ENCODE data around the gene PLCB1. TPM values are rescaled to one million over a fixed set of nuclear protein-coding genes. Genes with fewer than 3 reads are reported as not detected.

The PLCB1 gene
- total RNA-seq, 1 donor from 2014 or later, result 10.7 TPM

DNA sequence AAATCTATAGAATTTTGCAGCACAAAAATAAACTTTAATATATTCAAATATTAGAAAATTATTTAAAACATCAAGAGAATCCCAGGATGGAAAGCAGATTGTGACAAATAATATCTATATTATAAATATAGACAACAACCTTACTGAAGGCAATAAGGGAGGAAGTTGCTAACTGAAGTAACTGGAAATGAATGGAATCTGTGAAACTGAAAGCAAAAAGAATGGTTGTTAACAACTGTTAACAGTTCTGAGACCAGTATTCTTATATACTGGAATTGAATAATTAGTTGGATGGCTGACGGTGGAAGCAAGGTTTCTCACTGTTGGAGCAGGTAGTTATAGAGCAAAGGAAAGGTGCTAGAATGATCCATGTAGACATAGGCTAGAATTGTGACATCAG lies 220.4 kb downstream of the PLCB1 start:
- Mint-ChIP-seq H3K9me3 (ENCODE audit: unreplicated experiment) (no peaks in the 10 kb centered on the region), H3K36me3 (ENCODE audit: low read depth, unreplicated experiment) (no peaks in the 10 kb centered on the region), H3K4me3 (ENCODE audit: unreplicated experiment) (no peak overlapping the region), H3K4me1 (ENCODE audit: low read depth, unreplicated experiment) (no peaks in the 10 kb centered on the region), H3K27ac (ENCODE audit: unreplicated experiment) (no peak overlapping the region), H3K27me3 (ENCODE audit: low read depth, unreplicated experiment) (no peaks in the 10 kb centered on the region)
- Histone ChIP-seq H3K9ac (ENCODE audit: low read length) (no peak overlapping the region), H4K20me1 (ENCODE audit: insufficient read depth, low read length) (no peaks in the 10 kb centered on the region), H3K4me3 (ENCODE audit: insufficient read depth, low read depth, low read length) (no peak overlapping the region), H3K27ac (ENCODE audit: low read depth, low read length) (no peak overlapping the region), H3K4me1 (ENCODE audit: insufficient read depth, low read length) (no peaks in the 10 kb centered on the region), H3K4me2 (ENCODE audit: low read length) (no peak overlapping the region), H3K36me3 (ENCODE audit: insufficient read depth, low read length) (no peaks in the 10 kb centered on the region), H3K9me3 (ENCODE audit: insufficient read depth, low read depth, low read length) (no peaks in the 10 kb centered on the region), H3K27me3 (ENCODE audit: insufficient read depth, low read length) (no peaks in the 10 kb centered on the region), H3K79me2 (ENCODE audit: insufficient read depth, low read length) (no peaks in the 10 kb centered on the region), H2AFZ (ENCODE audit: low read depth, low read length) (no peak overlapping the region)
- TF ChIP-seq, protein P1, sequence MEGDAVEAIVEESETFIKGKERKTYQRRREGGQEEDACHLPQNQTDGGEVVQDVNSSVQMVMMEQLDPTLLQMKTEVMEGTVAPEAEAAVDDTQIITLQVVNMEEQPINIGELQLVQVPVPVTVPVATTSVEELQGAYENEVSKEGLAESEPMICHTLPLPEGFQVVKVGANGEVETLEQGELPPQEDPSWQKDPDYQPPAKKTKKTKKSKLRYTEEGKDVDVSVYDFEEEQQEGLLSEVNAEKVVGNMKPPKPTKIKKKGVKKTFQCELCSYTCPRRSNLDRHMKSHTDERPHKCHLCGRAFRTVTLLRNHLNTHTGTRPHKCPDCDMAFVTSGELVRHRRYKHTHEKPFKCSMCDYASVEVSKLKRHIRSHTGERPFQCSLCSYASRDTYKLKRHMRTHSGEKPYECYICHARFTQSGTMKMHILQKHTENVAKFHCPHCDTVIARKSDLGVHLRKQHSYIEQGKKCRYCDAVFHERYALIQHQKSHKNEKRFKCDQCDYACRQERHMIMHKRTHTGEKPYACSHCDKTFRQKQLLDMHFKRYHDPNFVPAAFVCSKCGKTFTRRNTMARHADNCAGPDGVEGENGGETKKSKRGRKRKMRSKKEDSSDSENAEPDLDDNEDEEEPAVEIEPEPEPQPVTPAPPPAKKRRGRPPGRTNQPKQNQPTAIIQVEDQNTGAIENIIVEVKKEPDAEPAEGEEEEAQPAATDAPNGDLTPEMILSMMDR (IDR thresholded peaks at IDR 0.05; ENCODE audit: insufficient read depth, low read depth, low read length), result no peak
- no peak for TF ChIP-seq EZH2 (IDR thresholded peaks at IDR 0.05; ENCODE audit: insufficient read depth, low read length)
- DNase-seq (ENCODE audit: low read depth) (no peak), FAIRE-seq (no peak)

DNA sequence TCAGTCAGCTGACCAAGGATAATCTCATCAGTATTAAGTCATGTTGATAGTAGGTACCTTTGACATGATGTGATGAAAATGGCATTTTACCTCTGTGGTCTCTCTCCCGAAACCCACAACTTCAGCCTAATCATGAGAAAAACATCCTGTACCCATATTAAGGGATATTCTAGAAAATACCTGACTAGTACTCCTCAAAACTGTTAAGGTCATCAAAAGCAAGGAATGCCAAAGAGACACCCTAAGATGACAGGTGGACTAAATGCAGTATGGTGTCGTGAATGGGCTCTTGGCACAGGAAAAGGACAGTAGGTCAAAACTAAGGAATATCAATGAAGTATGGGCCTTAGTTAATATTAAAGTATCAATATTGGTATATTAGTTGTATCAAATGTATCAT lies 221.4 kb downstream of the PLCB1 start:
- H3K27ac Mint-ChIP-seq (ENCODE audit: unreplicated experiment), result no peak overlapping the region
- no peak overlapping the region for H2AFZ ChIP-seq (ENCODE audit: low read depth, low read length)
- H3K9me3 ChIP-seq (ENCODE audit: insufficient read depth, low read depth, low read length), result no peaks in the 10 kb centered on the region
- H3K4me2 ChIP-seq (ENCODE audit: low read length), result no peak overlapping the region
- no peak overlapping the region for H3K9ac ChIP-seq (ENCODE audit: low read length)
- DNase-seq (ENCODE audit: low read depth), result no peak
- no peak overlapping the region for H3K4me3 ChIP-seq (ENCODE audit: insufficient read depth, low read depth, low read length)
- H3K4me1 Mint-ChIP-seq (ENCODE audit: low read depth, unreplicated experiment), result no peaks in the 10 kb centered on the region
- no peaks in the 10 kb centered on the region for H3K27me3 Mint-ChIP-seq (ENCODE audit: low read depth, unreplicated experiment)
- TF ChIP-seq, protein P1 (IDR thresholded peaks at IDR 0.05; ENCODE audit: insufficient read depth, low read depth, low read length), result no peak
- no peaks in the 10 kb centered on the region for H3K79me2 ChIP-seq (ENCODE audit: insufficient read depth, low read length)
- H3K27ac ChIP-seq (ENCODE audit: low read depth, low read length), result no peak overlapping the region
- no peaks in the 10 kb centered on the region for H4K20me1 ChIP-seq (ENCODE audit: insufficient read depth, low read length)
- no peaks in the 10 kb centered on the region for H3K4me1 ChIP-seq (ENCODE audit: insufficient read depth, low read length)
- no peaks in the 10 kb centered on the region for H3K36me3 ChIP-seq (ENCODE audit: insufficient read depth, low read length)
- H3K9me3 Mint-ChIP-seq (ENCODE audit: unreplicated experiment), result no peaks in the 10 kb centered on the region
- no peak for FAIRE-seq
- H3K4me3 Mint-ChIP-seq (ENCODE audit: unreplicated experiment), result no peak overlapping the region
- no peaks in the 10 kb centered on the region for H3K27me3 ChIP-seq (ENCODE audit: insufficient read depth, low read length)
- H3K36me3 Mint-ChIP-seq (ENCODE audit: low read depth, unreplicated experiment), result no peaks in the 10 kb centered on the region

DNA sequence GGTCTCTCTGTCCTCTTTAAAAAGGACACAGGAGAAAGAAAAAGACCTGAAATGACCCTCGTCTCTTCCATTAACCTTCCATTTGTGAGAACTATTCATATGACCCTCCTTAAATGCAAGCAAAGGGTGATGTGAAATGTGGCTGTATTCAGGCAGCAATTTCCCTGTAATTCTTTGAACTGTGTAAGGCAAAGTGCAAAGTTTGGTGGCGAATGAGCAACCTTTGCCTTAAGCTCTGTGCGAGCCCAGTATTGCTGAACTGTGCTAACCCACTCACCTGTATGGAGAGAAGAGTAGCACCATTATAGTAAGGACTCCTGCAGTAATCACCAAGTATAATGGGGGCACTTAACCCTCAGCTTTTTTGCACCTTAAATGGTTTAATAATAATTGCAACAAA lies 223.4 kb downstream of the PLCB1 start:
- Mint-ChIP-seq H3K9me3 (ENCODE audit: unreplicated experiment) (no peaks in the 10 kb centered on the region), H3K36me3 (ENCODE audit: low read depth, unreplicated experiment) (no peaks in the 10 kb centered on the region), H3K27ac (ENCODE audit: unreplicated experiment) (no peak overlapping the region), H3K4me3 (ENCODE audit: unreplicated experiment) (no peak overlapping the region), H3K27me3 (ENCODE audit: low read depth, unreplicated experiment) (no peaks in the 10 kb centered on the region), H3K4me1 (ENCODE audit: low read depth, unreplicated experiment) (peaks cover 4% of the 10 kb centered on the region)
- H3K27ac ChIP-seq (ENCODE audit: low read depth, low read length), result no peak overlapping the region
- H3K79me2 ChIP-seq (ENCODE audit: insufficient read depth, low read length), result no peaks in the 10 kb centered on the region
- H3K36me3 ChIP-seq (ENCODE audit: insufficient read depth, low read length), result no peaks in the 10 kb centered on the region
- TF ChIP-seq EZH2 (IDR thresholded peaks at IDR 0.05; ENCODE audit: insufficient read depth, low read length), result no peak
- TF ChIP-seq, protein P1 (IDR thresholded peaks at IDR 0.05; ENCODE audit: insufficient read depth, low read depth, low read length), result no peak
- no peaks in the 10 kb centered on the region for H3K9me3 ChIP-seq (ENCODE audit: insufficient read depth, low read depth, low read length)
- no peak for FAIRE-seq
- H3K4me2 ChIP-seq (ENCODE audit: low read length), result no peak overlapping the region
- H3K4me1 ChIP-seq (ENCODE audit: insufficient read depth, low read length), result no peaks in the 10 kb centered on the region
- no peak overlapping the region for H3K9ac ChIP-seq (ENCODE audit: low read length)
- H2AFZ ChIP-seq (ENCODE audit: low read depth, low read length), result no peak overlapping the region
- H3K27me3 ChIP-seq (ENCODE audit: insufficient read depth, low read length), result no peaks in the 10 kb centered on the region
- DNase-seq (ENCODE audit: low read depth), result no peak
- no peak overlapping the region for H3K4me3 ChIP-seq (ENCODE audit: insufficient read depth, low read depth, low read length)
- H4K20me1 ChIP-seq (ENCODE audit: insufficient read depth, low read length), result no peaks in the 10 kb centered on the region

Measured in astrocyte (in vitro differentiated cells and primary cell).